Liver (tissue), 9 donors: ENCODE results near the gene KCNC4. TPM values are rescaled to one million over a fixed set of nuclear protein-coding genes. Genes with fewer than 3 reads are reported as not detected.

Experiments
- DNase-seq: peaks from one replicate; pipeline ENCODE4 v3.0.0-alpha.2; 2017; ENCODE audit warnings: low spot score
- H3K27ac ChIP-seq, 2 donors: one replicate each; pipeline ENCODE4 v1.7.0; 2013; ENCODE audit warnings: inconsistent platforms in 2 of 2, low read length in 2 of 2, control low read depth in 1 of 2, low read depth in 1 of 2, mild to moderate bottlenecking in 1 of 2
- H3K27me3 ChIP-seq, 4 donors: one replicate each; pipeline versions ENCODE4 v1.6.1 to v1.7.0; 2013; ENCODE audit warnings: low read length in 3 of 4, inconsistent platforms in 1 of 4, mild to moderate bottlenecking in 1 of 4, moderate library complexity in 1 of 4; ENCODE audit not compliant: control insufficient read depth in 4 of 4, insufficient read depth in 4 of 4
- H3K36me3 ChIP-seq, 4 donors: one replicate each; pipeline versions ENCODE4 v1.6.1 to v1.7.0; 2013; ENCODE audit warnings: low read length in 3 of 4, mild to moderate bottlenecking in 3 of 4, low read depth in 1 of 4, moderate library complexity in 1 of 4; ENCODE audit not compliant: control insufficient read depth in 4 of 4, insufficient read depth in 3 of 4
- H3K4me1 ChIP-seq, 4 donors: one replicate each; pipeline versions ENCODE4 v1.6.1 to v1.7.0; 2013; ENCODE audit warnings: low read length in 3 of 4, mild to moderate bottlenecking in 3 of 4, moderate library complexity in 1 of 4; ENCODE audit not compliant: control insufficient read depth in 4 of 4, insufficient read depth in 4 of 4
- H3K4me3 ChIP-seq, 3 donors: one replicate each; pipeline versions ENCODE4 v1.6.1 to v1.7.0; 2013; ENCODE audit warnings: low read length in 3 of 3, control low read depth in 1 of 3, low read depth in 1 of 3, mild to moderate bottlenecking in 1 of 3
- H3K9ac ChIP-seq, 2 donors: one replicate each; pipeline ENCODE4 v1.7.0; 2013; ENCODE audit warnings: low read length in 2 of 2, mild to moderate bottlenecking in 2 of 2, moderate library complexity in 2 of 2, control low read depth in 1 of 2, low read depth in 1 of 2
- H3K9me3 ChIP-seq, 4 donors: one replicate each; pipeline versions ENCODE4 v1.6.1 to v1.7.0; 2013; ENCODE audit warnings: low read length in 3 of 4; ENCODE audit not compliant: control insufficient read depth in 4 of 4
- EGR1 ChIP-seq, 2 donors: IDR thresholded peaks; 2 replicates each; pipeline ENCODE4 v1.6.1; 2016 to 2018; ENCODE audit warnings: antibody characterized with exemption in 2 of 2, low read depth in 2 of 2
- FOXA1 ChIP-seq: IDR thresholded peaks from 2 replicates; pipeline ENCODE4 v1.6.1; 2016; ENCODE audit warnings: antibody characterized with exemption
- FOXA2 ChIP-seq: IDR thresholded peaks from 2 replicates; pipeline ENCODE4 v1.6.1; 2016; ENCODE audit warnings: antibody characterized with exemption
- GABPA ChIP-seq, 2 donors: IDR thresholded peaks in 1 of 2; conservative IDR thresholded peaks in 1 of 2; 2 replicates each; pipeline ENCODE4 v1.6.1; 2016; ENCODE audit warnings: antibody characterized with exemption in 2 of 2, mild to moderate bottlenecking in 1 of 2, moderate library complexity in 1 of 2
- HNF4A ChIP-seq, 2 donors: conservative IDR thresholded peaks; 2 replicates each; pipeline ENCODE4 v1.6.1; 2016; ENCODE audit warnings: antibody characterized with exemption in 2 of 2, mild to moderate bottlenecking in 2 of 2
- HNF4G ChIP-seq: IDR thresholded peaks from 2 replicates; pipeline ENCODE4 v1.6.1; 2016; ENCODE audit warnings: antibody characterized with exemption
- JUND ChIP-seq, 2 donors: IDR thresholded peaks; 2 replicates each; pipeline ENCODE4 v1.6.1; 2016; ENCODE audit warnings: antibody characterized with exemption in 2 of 2
- MAX ChIP-seq: IDR thresholded peaks from 2 replicates; pipeline ENCODE4 v1.6.1; 2016; ENCODE audit warnings: antibody characterized with exemption
- NR2F2 ChIP-seq: IDR thresholded peaks from 2 replicates; pipeline ENCODE4 v1.6.1; 2016; ENCODE audit warnings: antibody characterized with exemption
- RAD21 ChIP-seq, 2 donors: IDR thresholded peaks; 2 replicates each; pipeline ENCODE4 v1.6.1; 2016; ENCODE audit warnings: antibody characterized with exemption in 2 of 2, mild to moderate bottlenecking in 2 of 2
- RXRA ChIP-seq, 2 donors: IDR thresholded peaks; 2 replicates each; pipeline ENCODE4 v1.6.1; 2017 to 2018; ENCODE audit warnings: antibody characterized with exemption in 2 of 2, mild to moderate bottlenecking in 1 of 2
- SP1 ChIP-seq: IDR thresholded peaks from 2 replicates; pipeline ENCODE4 v1.6.1; 2018; ENCODE audit warnings: antibody characterized with exemption, mild to moderate bottlenecking
- TAF1 ChIP-seq: conservative IDR thresholded peaks from 2 replicates; pipeline ENCODE4 v1.6.1; 2016; ENCODE audit warnings: antibody characterized with exemption, mild to moderate bottlenecking
- YY1 ChIP-seq: IDR thresholded peaks from 2 replicates; pipeline ENCODE4 v1.6.1; 2016; ENCODE audit warnings: antibody characterized with exemption, mild to moderate bottlenecking
- ZBTB33 ChIP-seq: IDR thresholded peaks from 2 replicates; pipeline ENCODE4 v1.6.1; 2016; ENCODE audit warnings: antibody characterized with exemption
- WGBS: extraction: QIAGEN DNeasy Blood & Tissue Kit; methylation state at CpG from one replicate; pipeline ENCODE4 v1.1.7; 2013; 5-methylcytosine and 5-hydroxymethylcytosine counted together
- polyA plus RNA-seq, 2 donors: library from polyadenylated mRNA; stranded (reverse) in 1 of 2; unstranded in 1 of 2; fragments of 200-250 nt in 1 of 2; fragments of >200 nt in 1 of 2; fragmentation: Nextera tagmentation in 1 of 2; extraction: Ambion mirVana in 1 of 2; gene quantifications; one replicate each; pipeline versions ENCODE4 v1.2.1 to v1.2.3, GENCODE V29; 2013 to 2015
- total RNA-seq, 2 donors: library from RNA; depleted of rRNA; stranded (reverse); fragments of >200 nt; gene quantifications; one replicate each; pipeline ENCODE4 v1.2.3, GENCODE V29; 2014
- TF ChIP-seq, protein P1 (sequence below): IDR thresholded peaks from 2 replicates; pipeline ENCODE4 v1.6.1; 2016; ENCODE audit warnings: antibody characterized with exemption
- TF ChIP-seq, protein P2 (sequence below): fragments of 150-350 bp; IDR thresholded peaks from 2 replicates; pipeline ENCODE4 v1.5.1; 2017; ENCODE audit warnings: improper control_type of control experiment, low read depth, low read length; ENCODE audit not compliant: missing input control
- donor health status: healthy.
- donor health status: healthy.
- donor health status: healthy.
- donor health status: healthy.
- donor health status: healthy.

The KCNC4 gene
- total and polyA plus RNA-seq, 4 donors: 0.46 to 2.5 (median 1.5) TPM

DNA sequence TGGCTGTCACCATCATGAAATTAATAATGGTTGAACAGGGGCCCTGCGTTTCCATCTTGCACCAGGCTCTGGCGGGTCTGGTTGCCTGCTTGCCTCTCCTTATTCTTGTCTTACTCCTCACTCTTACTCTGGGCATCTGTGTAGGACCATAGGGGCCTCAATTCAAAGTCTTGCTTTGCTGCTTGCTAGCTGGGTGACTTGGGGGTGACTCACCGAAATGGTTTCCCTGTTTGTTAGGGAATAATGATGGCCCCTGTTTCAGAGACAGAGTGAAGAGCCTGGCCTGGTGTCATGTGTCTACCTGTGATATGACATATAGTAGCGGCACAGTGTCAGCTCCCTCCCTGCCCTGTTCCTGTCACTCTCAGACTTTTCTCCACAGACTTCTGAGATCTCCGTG, 24.6 kb downstream of the KCNC4 start (continued):
- TF ChIP-seq ZBTB33: no peak

GRCh38 chr1:110235181-110235833, 25.2 kb downstream of the KCNC4 start:
- Histone ChIP-seq H3K4me3 (no peak overlapping the region), H3K4me1 (no peaks in the 10 kb centered on the region), H3K27ac (peak overlapping the region; percentile 36 to 61), H3K36me3 (no peaks in the 10 kb centered on the region), H3K9me3 (no peaks in the 10 kb centered on the region), H3K9ac (no peak overlapping the region), H3K27me3 (no peaks in the 10 kb centered on the region)
- DNase-seq: no peak
- 62% methylated on average over 13 of the region's 13 CpGs for WGBS
- TF ChIP-seq NR2F2 (no peak), RXRA (IDR thresholded peaks at IDR 0.05) (no peak), ZBTB33 (no peak), SP1 (no peak)

DNA sequence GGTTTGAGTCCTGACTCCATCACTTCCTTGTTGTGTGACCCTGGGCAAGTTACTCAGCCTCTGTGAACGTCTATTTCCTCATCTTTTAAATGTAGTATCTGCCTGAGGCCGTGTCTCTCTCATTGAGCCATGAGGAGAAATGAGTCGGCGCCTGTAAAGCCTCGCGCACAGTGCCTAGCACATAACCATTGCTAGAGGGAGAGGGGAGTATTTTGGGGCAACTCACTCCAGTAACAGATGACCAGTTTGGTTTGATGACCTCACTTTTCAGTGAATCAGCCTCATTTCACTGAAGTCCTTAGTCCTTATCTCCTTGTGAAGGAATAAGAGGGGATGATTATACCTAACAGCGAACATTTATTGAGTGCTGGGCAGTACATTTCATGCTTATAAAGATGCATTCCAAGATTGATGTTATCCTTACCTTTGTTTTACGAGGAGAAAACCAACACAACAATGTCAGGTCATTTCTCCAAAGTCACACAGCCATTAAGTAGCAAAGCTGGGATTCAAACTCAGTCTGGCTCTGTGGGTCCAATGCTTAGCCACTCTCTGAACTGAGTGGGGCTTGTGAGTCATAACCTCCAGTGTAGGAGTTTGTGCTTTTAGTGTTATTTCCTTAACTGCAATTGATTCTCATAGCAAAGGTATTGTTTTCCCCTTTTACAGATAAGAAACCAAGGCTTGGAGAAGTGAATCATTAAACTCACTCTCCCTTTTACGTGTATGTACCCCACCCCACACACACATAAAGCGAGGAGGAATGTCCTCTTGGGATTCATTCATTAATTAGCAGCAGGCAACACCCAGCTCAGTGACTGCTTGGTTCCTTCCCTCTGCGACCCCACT, 25.9 kb downstream of the KCNC4 start:
- Histone ChIP-seq H3K9me3 (no peaks in the 10 kb centered on the region), H3K4me1 (no peaks in the 10 kb centered on the region), H3K27ac (peak overlapping the region in 1 of 2 donors; percentile 18), H3K4me3 (no peak overlapping the region), H3K9ac (no peak overlapping the region), H3K27me3 (no peaks in the 10 kb centered on the region), H3K36me3 (no peaks in the 10 kb centered on the region)
- WGBS: 66% methylated on average over 11 of the region's 11 CpGs
- no peak for DNase-seq
- TF ChIP-seq RAD21 (IDR thresholded peaks at IDR 0.05) (no peak), RXRA (IDR thresholded peaks at IDR 0.05) (no peak), ZBTB33 (no peak), HNF4A (conservative IDR thresholded peaks at IDR 0.05) (no peak), HNF4G (no peak), YY1 (no peak), JUND (IDR thresholded peaks at IDR 0.05) (no peak), GABPA (IDR thresholded peaks at IDR 0.05 in 1 of 2, conservative IDR thresholded peaks at IDR 0.05 in 1 of 2) (no peak), FOXA2 (no peak), SP1 (no peak), NR2F2 (no peak), TAF1 (no peak), FOXA1 (no peak), EGR1 (IDR thresholded peaks at IDR 0.05; ENCODE audit: low read depth in 2 of 2) (no peak), MAX (no peak)
- TF ChIP-seq, protein P1, sequence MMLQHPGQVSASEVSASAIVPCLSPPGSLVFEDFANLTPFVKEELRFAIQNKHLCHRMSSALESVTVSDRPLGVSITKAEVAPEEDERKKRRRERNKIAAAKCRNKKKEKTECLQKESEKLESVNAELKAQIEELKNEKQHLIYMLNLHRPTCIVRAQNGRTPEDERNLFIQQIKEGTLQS: no peak
- TF ChIP-seq, protein P2, sequence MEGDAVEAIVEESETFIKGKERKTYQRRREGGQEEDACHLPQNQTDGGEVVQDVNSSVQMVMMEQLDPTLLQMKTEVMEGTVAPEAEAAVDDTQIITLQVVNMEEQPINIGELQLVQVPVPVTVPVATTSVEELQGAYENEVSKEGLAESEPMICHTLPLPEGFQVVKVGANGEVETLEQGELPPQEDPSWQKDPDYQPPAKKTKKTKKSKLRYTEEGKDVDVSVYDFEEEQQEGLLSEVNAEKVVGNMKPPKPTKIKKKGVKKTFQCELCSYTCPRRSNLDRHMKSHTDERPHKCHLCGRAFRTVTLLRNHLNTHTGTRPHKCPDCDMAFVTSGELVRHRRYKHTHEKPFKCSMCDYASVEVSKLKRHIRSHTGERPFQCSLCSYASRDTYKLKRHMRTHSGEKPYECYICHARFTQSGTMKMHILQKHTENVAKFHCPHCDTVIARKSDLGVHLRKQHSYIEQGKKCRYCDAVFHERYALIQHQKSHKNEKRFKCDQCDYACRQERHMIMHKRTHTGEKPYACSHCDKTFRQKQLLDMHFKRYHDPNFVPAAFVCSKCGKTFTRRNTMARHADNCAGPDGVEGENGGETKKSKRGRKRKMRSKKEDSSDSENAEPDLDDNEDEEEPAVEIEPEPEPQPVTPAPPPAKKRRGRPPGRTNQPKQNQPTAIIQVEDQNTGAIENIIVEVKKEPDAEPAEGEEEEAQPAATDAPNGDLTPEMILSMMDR: no peak
